GM12878 (cell line): ENCODE results near the gene ZNF81. TPM values are rescaled to one million over a fixed set of nuclear protein-coding genes. Genes with fewer than 3 reads are reported as not detected.

ENCODE experiments used
- ATAC-seq: fragments of 200-7000 bp; cut with Tn5 transposase; 3 replicates; pipeline ENCODE4 v1.9.1; 2020; ENCODE audit warnings: mild to moderate bottlenecking, moderate library complexity
- BruUV-seq: library from RNA; stranded (reverse); fragments of 400-500 nt; replicated peaks from 2 replicates; lab custom pipeline; 2021; lab: Mats Ljungman, UMichigan
- CTCF ChIA-PET: fragments of 300-600 bp; sonication (Branson Sonifier 250); formaldehyde crosslinking; extraction: SDS; loops from one replicate; lab custom pipeline; 2021; ENCODE audit warnings: inconsistent platforms; lab: Yijun Ruan, JAX
- POLR2A ChIA-PET: fragments of 350-600 bp; formaldehyde crosslinking; extraction: SDS; loops from one replicate; lab custom pipeline; 2021; ENCODE audit warnings: inconsistent platforms; lab: Charles Lee
- RAD21 ChIA-PET: fragments of 300-600 bp; sonication (Branson Sonifier 250); formaldehyde crosslinking; loops from one replicate; lab custom pipeline; 2023; ENCODE audit warnings: antibody characterized with exemption; ENCODE audit not compliant: unreplicated experiment; lab: Charles Lee
- SMC1A ChIA-PET: fragments of 300-600 bp; sonication (Branson Sonifier 250); formaldehyde crosslinking; loops from one replicate; lab custom pipeline; 2023; ENCODE audit not compliant: unreplicated experiment, uncharacterized antibody; lab: Charles Lee
- DNase-seq: peaks from one replicate; pipeline ENCODE4 v3.0.0-alpha.2; 2011; ENCODE audit warnings: low read depth, low spot score
- FAIRE-seq: peaks from 3 replicates; lab custom pipeline; 2011; peaks lifted over from hg19 to GRCh38; lab: Jason Lieb, UNC
- H2AFZ ChIP-seq: 2 replicates; pipeline ENCODE4 v1.6.0; 2011; ENCODE audit warnings: low read depth, low read length, control low read depth; ENCODE audit not compliant: control insufficient read depth
- H3K27ac ChIP-seq: 2 replicates; pipeline ENCODE4 v1.5.1; 2011; ENCODE audit warnings: control low read depth; ENCODE audit not compliant: control insufficient read depth, insufficient read depth
- H3K27me3 ChIP-seq, 2 experiments: replicated peaks in 1 of 2; 2 replicates each; pipeline versions ENCODE4 v1.6.0 to v1.6.1; 2011; ENCODE audit warnings: low read length in 1 of 2; ENCODE audit not compliant: control insufficient read depth in 2 of 2, insufficient read depth in 2 of 2
- H3K36me3 ChIP-seq, 2 experiments: 2 replicates each; pipeline ENCODE4 v1.5.1; 2011; ENCODE audit warnings: low read length in 1 of 2; ENCODE audit not compliant: control insufficient read depth in 2 of 2, insufficient read depth in 2 of 2
- H3K4me1 ChIP-seq: 2 replicates; pipeline ENCODE4 v1.6.1; 2011; ENCODE audit warnings: mild to moderate bottlenecking, low read length, moderate library complexity, mixed read lengths; ENCODE audit not compliant: control insufficient read depth, insufficient read depth
- H3K4me2 ChIP-seq: 2 replicates; pipeline ENCODE4 v1.6.0; 2011; ENCODE audit warnings: control low read depth; ENCODE audit not compliant: control insufficient read depth, insufficient read depth
- H3K4me3 ChIP-seq: fragments of 200-600 bp; sonication (generic); 2 replicates; pipeline ENCODE4 v1.5.1; 2016
- H3K79me2 ChIP-seq: 2 replicates; pipeline ENCODE4 v1.6.0; 2011; ENCODE audit warnings: low read length; ENCODE audit not compliant: control insufficient read depth, insufficient read depth
- H3K9ac ChIP-seq: 2 replicates; pipeline ENCODE4 v1.8.0; 2011; ENCODE audit warnings: low read length, control low read depth, mixed read lengths; ENCODE audit not compliant: control insufficient read depth, insufficient read depth
- H3K9me3 ChIP-seq: replicated peaks from 3 replicates; pipeline ENCODE4 v1.5.1; 2011; ENCODE audit warnings: mild to moderate bottlenecking, low read length; ENCODE audit not compliant: control insufficient read depth, insufficient read depth
- H4K20me1 ChIP-seq: 2 replicates; pipeline ENCODE4 v1.6.0; 2011; ENCODE audit not compliant: control insufficient read depth, insufficient read depth
- BHLHE40 ChIP-seq, 2 experiments: fragments of 450-650 bp in 1 of 2; IDR thresholded peaks; 2 replicates each; pipeline ENCODE4 v1.6.1; 2011 to 2017; ENCODE audit warnings: low read depth in 2 of 2, borderline replicate concordance in 1 of 2, improper control_type of control experiment in 1 of 2, low read length in 1 of 2, mild to moderate bottlenecking in 1 of 2
- EGR1 ChIP-seq, 2 experiments: IDR thresholded peaks; 1 replicate in 1 of 2; 2 replicates in 1 of 2; pipeline ENCODE4 v1.6.1; 2011 to 2012; ENCODE audit warnings: low read depth in 2 of 2, low read length in 2 of 2, borderline replicate concordance in 1 of 2, mild to moderate bottlenecking in 1 of 2, moderate library complexity in 1 of 2
- ESRRA ChIP-seq: IDR thresholded peaks from 2 replicates; pipeline ENCODE4 v1.6.1; 2012; ENCODE audit warnings: mild to moderate bottlenecking, low read length, improper control_type of control experiment
- HCFC1 ChIP-seq: fragments of 150-350 bp; IDR thresholded peaks from 2 replicates; pipeline ENCODE4 v1.6.1; 2014; ENCODE audit warnings: low read length
- HSF1 ChIP-seq: fragments of 150-350 bp; IDR thresholded peaks from 2 replicates; pipeline ENCODE4 v1.6.1; 2014; ENCODE audit warnings: mild to moderate bottlenecking, low read depth, low read length
- IKZF2 ChIP-seq, 2 experiments: fragments of 450-650 bp; IDR thresholded peaks; 2 replicates each; pipeline ENCODE4 v1.6.1; 2017; ENCODE audit warnings: mild to moderate bottlenecking in 2 of 2, moderate library complexity in 2 of 2
- LARP7 ChIP-seq: fragments of 450-650 bp; IDR thresholded peaks from 2 replicates; pipeline ENCODE4 v1.6.1; 2017; ENCODE audit warnings: mild to moderate bottlenecking
- POLR2A ChIP-seq: IDR thresholded peaks from 2 replicates; pipeline ENCODE4 v1.6.1; 2011; ENCODE audit warnings: low read depth, mild to moderate bottlenecking, low read length
- RAD51 ChIP-seq: fragments of 450-650 bp; IDR thresholded peaks from 2 replicates; pipeline ENCODE4 v1.6.1; 2016; ENCODE audit warnings: moderate library complexity, mild to moderate bottlenecking, inconsistent platforms
- RELA ChIP-seq: fragments of 450-650 bp; IDR thresholded peaks from 2 replicates; pipeline ENCODE4 v1.8.0; 2014; ENCODE audit warnings: borderline replicate concordance; ENCODE audit not compliant: partially characterized antibody
- USF1 ChIP-seq: IDR thresholded peaks from 2 replicates; pipeline ENCODE4 v1.6.1; 2011; ENCODE audit warnings: borderline replicate concordance, low read depth, mild to moderate bottlenecking, moderate library complexity, mixed read lengths, low read length; ENCODE audit not compliant: insufficient read depth; ENCODE audit errors: extremely low read length
- ZBTB33 ChIP-seq: fragments of 450-650 bp; IDR thresholded peaks from 2 replicates; pipeline ENCODE4 v1.6.1; 2017; ENCODE audit warnings: mild to moderate bottlenecking
- ZNF592 ChIP-seq: fragments of 450-650 bp; IDR thresholded peaks from 2 replicates; pipeline ENCODE4 v1.6.1; 2017; ENCODE audit warnings: mild to moderate bottlenecking, moderate library complexity
- WGBS: methylation state at CpG from one replicate; pipeline ENCODE4 v1.1.6; 2016; ENCODE audit warnings: low lambda C conversion rate; ENCODE audit not compliant: insufficient replicate concordance, insufficient coverage; ENCODE audit errors: missing lambda C conversion rate; 5-methylcytosine and 5-hydroxymethylcytosine counted together
- in situ Hi-C: fragments of 300-500 bp; cut with MboI; formaldehyde crosslinking; loops from 9 replicates; pipeline ENCODE4 v1.14.3; 2018; ENCODE audit warnings: mixed read lengths
- intact Hi-C: fragments of 100-400 bp; cut with micrococcal nuclease; formaldehyde crosslinking; loops from one replicate; pipeline ENCODE4 v1.14.2; 2022; ENCODE audit not compliant: unreplicated experiment
- polyA plus RNA-seq, 11 experiments: library from polyadenylated mRNA; depleted of rRNA in 4 of 11; unstranded in 6 of 11; stranded (reverse) in 5 of 11; fragments of >200 nt; fragmentation: Nextera tagmentation in 4 of 11; fragmentation: Illumina TruSeq in 1 of 11; extraction: Ambion mirVana in 4 of 11; extraction: Trizol in 1 of 11; gene quantifications; 1 replicate in 1 of 11; 2 replicates in 10 of 11; pipeline versions ENCODE4 v1.2.1 to v1.2.3, GENCODE V29; 2011 to 2016; ENCODE audit warnings: inconsistent platforms in 2 of 11, missing spikeins in 2 of 11, low read depth in 1 of 11
- total RNA-seq, 4 experiments: library from RNA; depleted of rRNA in 3 of 4; stranded (reverse); fragments of >200 nt in 3 of 4; fragmentation: Illumina TruSeq in 1 of 4; extraction: Trizol in 1 of 4; gene quantifications; 2 replicates each; pipeline versions ENCODE4 v1.2.1 to v1.2.3, GENCODE V29; 2013 to 2021

ZNF81 gene
- total and polyA plus RNA-seq, 10 of the 15 experiments (the other 5 are each of a cell fraction or from before 2014, with no cell fraction given): 3.4 to 7.2 (median 4.4) TPM

- no peak for TF ChIP-seq USF1
- no peak for TF ChIP-seq RAD51
- no peak for TF ChIP-seq ESRRA
Observed at GRCh38 chrX:47879463-47879862, 42.8 kb downstream of the ZNF81 start (continued).

GRCh38 chrX:47880927-47881326 is 44.2 kb downstream of the ZNF81 start:
- Histone ChIP-seq H3K9ac (no peak overlapping the region), H3K4me1 (no peaks in the 10 kb centered on the region), H3K36me3 (no peaks in the 10 kb centered on the region; a peak in 2 of 4 replicates), H3K79me2 (no peaks in the 10 kb centered on the region), H3K27ac (no peak overlapping the region), H2AFZ (no peak overlapping the region), H3K9me3 (no peaks in the 10 kb centered on the region; the same call in 2 of the 3 replicates), H3K4me2 (no peak overlapping the region), H3K27me3 (no peaks in the 10 kb centered on the region), H3K4me3 (no peak overlapping the region), H4K20me1 (no peaks in the 10 kb centered on the region)
- ChIA-PET RAD21 (no interaction called here), SMC1A (no interaction called here), CTCF (no interaction called here), POLR2A (no interaction called here)
- ATAC-seq (no peak), FAIRE-seq (no peak), DNase-seq (no peak)
- 23% methylated on average over 1 of the region's 1 CpG for WGBS
- intact Hi-C loops (no loop called here), in situ Hi-C loops (no loop called here)
- BruUV-seq: no TSS peak
- TF ChIP-seq RELA (no peak), IKZF2 (IDR thresholded peaks at IDR 0.05) (no peak), LARP7 (no peak), ZNF592 (no peak), ZBTB33 (no peak), HCFC1 (no peak), HSF1 (no peak), EGR1 (IDR thresholded peaks at IDR 0.05; ENCODE audit: borderline replicate concordance in 1 of 2, low read depth in 2 of 2, low read length in 2 of 2) (no peak), POLR2A (no peak), BHLHE40 (IDR thresholded peaks at IDR 0.05; ENCODE audit: borderline replicate concordance in 1 of 2, low read depth in 2 of 2, low read length in 1 of 2) (no peak)
